ENCODE measurements around the gene FLCN. TPM values are rescaled to one million over a fixed set of nuclear protein-coding genes. Genes with fewer than 3 reads are reported as not detected.

FLCN gene
- total and polyA plus RNA-seq, 10 of the 15 experiments (the other 5 are each of a cell fraction or from before 2014, with no cell fraction given) = 1.1 to 24.7 (median 10.4) TPM

DNA sequence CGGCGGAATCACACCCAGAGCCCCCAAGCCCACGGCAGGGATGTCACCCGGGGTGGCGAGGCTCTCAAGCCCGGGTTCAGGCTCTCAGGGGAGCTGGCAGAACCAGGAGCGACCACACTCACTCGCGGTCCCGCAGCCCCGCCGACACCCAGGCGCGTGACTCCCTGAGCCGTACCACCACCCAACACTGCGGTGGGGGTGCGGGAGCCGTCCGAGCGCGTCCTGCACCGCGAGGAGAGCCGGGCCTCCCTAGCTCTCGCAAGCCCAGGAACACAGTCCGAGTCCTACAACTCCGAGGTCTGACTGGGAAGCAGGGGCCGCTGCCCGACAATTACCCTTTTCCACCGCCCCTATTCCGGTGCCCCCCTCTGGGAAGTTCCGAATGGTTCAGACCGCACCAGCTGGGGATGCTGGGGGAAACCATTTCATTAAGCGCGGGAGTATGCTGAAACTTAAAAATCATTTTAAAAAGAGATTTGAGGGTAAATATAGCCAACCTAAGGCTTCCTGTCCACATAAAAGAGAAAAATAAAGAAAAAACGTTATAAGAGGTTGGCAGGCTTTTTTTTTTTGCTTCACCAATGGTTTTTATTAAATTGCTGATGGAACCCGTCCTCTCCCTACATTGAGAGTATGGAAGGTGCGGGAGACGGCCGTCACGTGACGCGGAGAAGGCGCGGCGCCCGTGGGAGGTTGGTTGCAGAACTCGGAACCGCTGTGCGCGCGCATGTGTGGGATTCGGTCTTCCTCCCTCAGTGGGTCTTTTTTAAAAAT lies at the start of gene FLCN (continued):
- TF ChIP-seq PAX8 (IDR thresholded peaks at IDR 0.05) = no peak

DNA sequence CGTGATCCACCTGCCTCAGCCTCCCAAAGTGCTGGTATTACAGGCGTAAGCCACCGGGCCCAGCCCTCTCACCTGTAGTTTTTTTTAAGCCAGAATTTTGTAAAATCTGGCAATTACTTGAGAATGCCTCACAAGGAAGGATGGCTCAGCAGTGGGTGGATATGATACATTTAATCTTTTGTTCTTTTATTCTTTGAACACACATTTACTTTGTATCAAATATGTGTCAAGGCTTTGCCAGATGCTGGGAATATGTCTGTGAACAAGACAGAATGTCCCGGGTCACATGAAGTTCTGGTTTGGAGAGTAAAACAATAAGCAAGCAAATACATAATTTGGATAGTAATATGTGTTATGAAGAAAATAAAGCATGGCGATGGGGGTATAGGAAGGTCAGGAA lies 49.0 kb upstream of the FLCN start:
- TF ChIP-seq EED (IDR thresholded peaks at IDR 0.05; ENCODE audit: low read depth) = no peak
- TF ChIP-seq LARP7 (IDR thresholded peaks at IDR 0.05) = no peak
- no peak for TF ChIP-seq KAT2A (conservative IDR thresholded peaks at IDR 0.05; ENCODE audit: control insufficient read depth, low read depth, low read length)
- no peak for TF ChIP-seq ZNF207 (IDR thresholded peaks at IDR 0.05; ENCODE audit: borderline replicate concordance)
- no peak for TF ChIP-seq NFXL1 (IDR thresholded peaks at IDR 0.05; ENCODE audit: borderline replicate concordance)
- no peak for TF ChIP-seq NFYB (IDR thresholded peaks at IDR 0.05; ENCODE audit: insufficient read depth, low read depth, low read length)
- TF ChIP-seq SUPT20H (IDR thresholded peaks at IDR 0.05; ENCODE audit: borderline replicate concordance, control insufficient read depth, low read depth, low read length) = no peak
- Histone ChIP-seq H4K20me1 (ENCODE audit: control insufficient read depth, insufficient read depth) (no peaks in the 10 kb centered on the region), H3K4me2 (ENCODE audit: control insufficient read depth, insufficient read depth) (no peak overlapping the region), H3K9ac (ENCODE audit: control insufficient read depth, insufficient read depth, low read length) (no peak overlapping the region), H3K27ac (ENCODE audit: control insufficient read depth, insufficient read depth) (no peak overlapping the region), H3K27me3 (replicated peaks in 1 of 2; ENCODE audit: control insufficient read depth in 2 of 2, insufficient read depth in 2 of 2, low read length in 1 of 2) (no peaks in the 10 kb centered on the region), H3K9me3 (replicated peaks; ENCODE audit: control insufficient read depth, insufficient read depth, low read length) (no peaks in the 10 kb centered on the region), H2AFZ (ENCODE audit: control insufficient read depth, low read depth, low read length) (no peak overlapping the region), H3K4me1 (ENCODE audit: control insufficient read depth, insufficient read depth, low read length) (peaks cover 10% of the 10 kb centered on the region), H3K79me2 (ENCODE audit: control insufficient read depth, insufficient read depth, low read length) (peaks cover under 1% of the 10 kb centered on the region), H3K4me3 (no peak overlapping the region), H3K36me3 (ENCODE audit: control insufficient read depth in 2 of 2, insufficient read depth in 2 of 2, low read length in 1 of 2) (no peaks in the 10 kb centered on the region)
- ChIA-PET RAD21 (ENCODE audit: unreplicated experiment) (no interaction called here), CTCF (no interaction called here), SMC1A (ENCODE audit: uncharacterized antibody, unreplicated experiment) (no interaction called here), POLR2A (no interaction called here)
- in situ Hi-C loops (cut with MboI) (no loop called here), intact Hi-C loops (cut with micrococcal nuclease; ENCODE audit: unreplicated experiment) (no loop called here)
- DNase-seq (ENCODE audit: low read depth, low spot score) = no peak
- no peak for FAIRE-seq
- ATAC-seq = no peak
- BruUV-seq (replicated peaks) = no TSS peak
- WGBS (ENCODE audit: insufficient coverage, insufficient replicate concordance, low lambda C conversion rate, missing lambda C conversion rate) = 67% methylated on average over 5 of the region's 5 CpGs
